Stomach (tissue), 4 donors: ENCODE data around the gene NLRC3.

Experiments used
- EP300 ChIP-seq: sonication (generic); formaldehyde crosslinking; IDR thresholded peaks from one replicate; pipeline ENCODE4 v1.6.1; 2017; ENCODE audit warnings: antibody characterized with exemption
- TF ChIP-seq, protein P1 (sequence below), 7 experiments: fragments of 450-650 bp in 4 of 7; fragments of 200-600 bp in 3 of 7; sonication (generic) in 3 of 7; IDR thresholded peaks; one replicate each; pipeline ENCODE4 v1.5.1; 2016 to 2019; ENCODE audit warnings: antibody characterized with exemption in 7 of 7, control low read depth in 2 of 7, mild to moderate bottlenecking in 1 of 7

GRCh38 chr16:3584412-3584811 is 7.2 kb upstream of the NLRC3 start:
- TF ChIP-seq EP300: no peak
- TF ChIP-seq, protein P1, sequence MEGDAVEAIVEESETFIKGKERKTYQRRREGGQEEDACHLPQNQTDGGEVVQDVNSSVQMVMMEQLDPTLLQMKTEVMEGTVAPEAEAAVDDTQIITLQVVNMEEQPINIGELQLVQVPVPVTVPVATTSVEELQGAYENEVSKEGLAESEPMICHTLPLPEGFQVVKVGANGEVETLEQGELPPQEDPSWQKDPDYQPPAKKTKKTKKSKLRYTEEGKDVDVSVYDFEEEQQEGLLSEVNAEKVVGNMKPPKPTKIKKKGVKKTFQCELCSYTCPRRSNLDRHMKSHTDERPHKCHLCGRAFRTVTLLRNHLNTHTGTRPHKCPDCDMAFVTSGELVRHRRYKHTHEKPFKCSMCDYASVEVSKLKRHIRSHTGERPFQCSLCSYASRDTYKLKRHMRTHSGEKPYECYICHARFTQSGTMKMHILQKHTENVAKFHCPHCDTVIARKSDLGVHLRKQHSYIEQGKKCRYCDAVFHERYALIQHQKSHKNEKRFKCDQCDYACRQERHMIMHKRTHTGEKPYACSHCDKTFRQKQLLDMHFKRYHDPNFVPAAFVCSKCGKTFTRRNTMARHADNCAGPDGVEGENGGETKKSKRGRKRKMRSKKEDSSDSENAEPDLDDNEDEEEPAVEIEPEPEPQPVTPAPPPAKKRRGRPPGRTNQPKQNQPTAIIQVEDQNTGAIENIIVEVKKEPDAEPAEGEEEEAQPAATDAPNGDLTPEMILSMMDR (IDR thresholded peaks at IDR 0.05): no peak
